B cell (primary cell): ENCODE results near the gene TMEM19. TPM values are rescaled to one million over a fixed set of nuclear protein-coding genes. Genes with fewer than 3 reads are reported as not detected.

Source experiments
- ATAC-seq: fragments of 200-7000 bp; cut with Tn5 transposase; one replicate; pipeline ENCODE4 v1.10.0; 2021; ENCODE audit warnings: low read depth, mild to moderate bottlenecking, moderate number of reproducible peaks, moderate library complexity
- CTCF ChIA-PET: fragments of 350-600 bp; sonication (Branson Sonifier 250); formaldehyde crosslinking; loops from one replicate; lab custom pipeline; 2021; ENCODE audit warnings: antibody characterized with exemption, inconsistent platforms; lab: Charles Lee
- POLR2A ChIA-PET: fragments of 350-600 bp; sonication (Branson Sonifier 250); formaldehyde crosslinking; loops from one replicate; lab custom pipeline; 2021; ENCODE audit warnings: antibody characterized with exemption; lab: Charles Lee
- DNase-seq: peaks from one replicate; pipeline ENCODE4 v3.0.0; 2013
- H2AFZ ChIP-seq: 2 replicates; pipeline ENCODE4 v1.6.1; 2012; ENCODE audit warnings: mild to moderate bottlenecking, low read depth, low read length; ENCODE audit not compliant: insufficient read depth, poor library complexity, severe bottlenecking
- H3K27ac ChIP-seq, 2 donors: 1 replicate in 1 of 2; 2 replicates in 1 of 2; pipeline ENCODE4 v1.5.1; 2012 to 2013; ENCODE audit warnings: low read length in 2 of 2, mild to moderate bottlenecking in 2 of 2, moderate library complexity in 1 of 2
- H3K27me3 ChIP-seq, 4 experiments: fragments of 200-600 bp in 1 of 4; sonication (generic) in 1 of 4; replicated peaks in 1 of 4; 1 replicate in 2 of 4; 2 replicates in 2 of 4; pipeline versions ENCODE4 v1.6.1 to v1.7.0; 2013 to 2016; ENCODE audit warnings: low read length in 3 of 4, mild to moderate bottlenecking in 2 of 4, mixed read lengths in 1 of 4, moderate library complexity in 1 of 4; ENCODE audit not compliant: insufficient read depth in 4 of 4, control insufficient read depth in 3 of 4; ENCODE audit errors: control extremely low read depth in 1 of 4
- H3K36me3 ChIP-seq, 2 experiments: replicated peaks in 1 of 2; 1 replicate in 1 of 2; 2 replicates in 1 of 2; pipeline versions ENCODE4 v1.6.1 to v1.7.1; 2013; ENCODE audit warnings: low read length in 1 of 2; ENCODE audit not compliant: insufficient read depth in 2 of 2, control insufficient read depth in 1 of 2; ENCODE audit errors: control extremely low read depth in 1 of 2, extremely low read depth in 1 of 2
- H3K4me1 ChIP-seq, 2 donors: fragments of 200-600 bp in 1 of 2; sonication (generic) in 1 of 2; 1 replicate in 1 of 2; 2 replicates in 1 of 2; pipeline versions ENCODE4 v1.5.1 to v1.6.1; 2013 to 2017; ENCODE audit warnings: low read length in 2 of 2; ENCODE audit not compliant: control insufficient read depth in 2 of 2, insufficient read depth in 2 of 2
- H3K4me2 ChIP-seq: replicated peaks from 2 replicates; pipeline ENCODE3; 2012; ENCODE audit warnings: mild to moderate bottlenecking, low read depth, low read length; ENCODE audit not compliant: poor library complexity, severe bottlenecking
- H3K4me3 ChIP-seq, 5 experiments: fragments of 200-600 bp in 1 of 5; sonication (generic) in 1 of 5; 1 replicate in 3 of 5; 2 replicates in 2 of 5; pipeline versions ENCODE4 v1.5.1 to v1.7.0; 2011 to 2016; ENCODE audit warnings: low read length in 4 of 5, mild to moderate bottlenecking in 4 of 5, low read depth in 2 of 5, control low read depth in 1 of 5, moderate library complexity in 1 of 5; ENCODE audit not compliant: insufficient read depth in 1 of 5; ENCODE audit errors: control extremely low read depth in 1 of 5, extremely low read depth in 1 of 5
- H3K79me2 ChIP-seq: fragments of 200-600 bp; sonication (generic); one replicate; pipeline ENCODE4 v1.6.0; 2016; ENCODE audit warnings: low read length; ENCODE audit not compliant: control insufficient read depth, insufficient read depth
- H3K9ac ChIP-seq: fragments of 200-600 bp; sonication (generic); 2 replicates; pipeline ENCODE4 v1.6.1; 2017; ENCODE audit warnings: mild to moderate bottlenecking, low read length, moderate library complexity
- H3K9me3 ChIP-seq, 3 donors: one replicate each; pipeline versions ENCODE4 v1.6.1 to v1.7.1; 2013; ENCODE audit warnings: low read length in 2 of 3; ENCODE audit not compliant: control insufficient read depth in 2 of 3, insufficient read depth in 1 of 3; ENCODE audit errors: control extremely low read depth in 1 of 3
- H4K20me1 ChIP-seq: 2 replicates; pipeline ENCODE4 v1.6.0; 2012; ENCODE audit warnings: mild to moderate bottlenecking, low read length; ENCODE audit not compliant: insufficient read depth, control insufficient read depth, poor library complexity, severe bottlenecking
- H3K27ac Mint-ChIP-seq: one replicate; pipeline ENCODE4 v1.8.0; 2021; ENCODE audit warnings: mixed read lengths
- H3K27me3 Mint-ChIP-seq: one replicate; pipeline ENCODE4 v1.8.0; 2021; ENCODE audit warnings: mixed read lengths
- H3K4me1 Mint-ChIP-seq: one replicate; pipeline ENCODE4 v1.8.0; 2021; ENCODE audit warnings: mixed read lengths
- H3K4me3 Mint-ChIP-seq: one replicate; pipeline ENCODE4 v1.8.0; 2021; ENCODE audit warnings: mixed read lengths
- H3K9me3 Mint-ChIP-seq: one replicate; pipeline ENCODE4 v1.8.0; 2022; ENCODE audit warnings: mixed read lengths; ENCODE audit not compliant: insufficient read depth
- EZH2 ChIP-seq: IDR thresholded peaks from 2 replicates; pipeline ENCODE4 v1.6.1; 2012; ENCODE audit warnings: borderline replicate concordance, low read depth, mild to moderate bottlenecking, moderate library complexity, low read length; ENCODE audit not compliant: insufficient read depth, poor library complexity, severe bottlenecking
- WGBS: methylation state at CpG from one replicate; pipeline ENCODE4 v1.1.5; 2013; ENCODE audit warnings: missing lambda C conversion rate; ENCODE audit not compliant: insufficient coverage; 5-methylcytosine and 5-hydroxymethylcytosine counted together
- intact Hi-C: fragments of 100-400 bp; cut with micrococcal nuclease; formaldehyde crosslinking; loops from one replicate; pipeline ENCODE4 v1.10.0; 2022
- polyA plus RNA-seq: library from polyadenylated mRNA; depleted of rRNA; stranded (reverse); fragments of >200 nt; gene quantifications from 2 replicates; pipeline ENCODE4 v1.2.3, GENCODE V29; 2012
- total RNA-seq, 2 donors: library from RNA; stranded (reverse); fragments of 120-200 nt in 1 of 2; gene quantifications; 1 replicate in 1 of 2; 2 replicates in 1 of 2; pipeline versions ENCODE4 v1.2.3 to v1.2.4, GENCODE V29; 2013 to 2022
- TF ChIP-seq, protein P1 (sequence below): fragments of 200-600 bp; IDR thresholded peaks from one replicate; pipeline ENCODE4 v1.8.0; 2022; ENCODE audit warnings: antibody characterized with exemption, mild to moderate bottlenecking

The TMEM19 gene
- total and polyA plus RNA-seq, 2 donors (not counting 1 experiment from before 2014, with no cell fraction given): 39.4 to 53.6 TPM

DNA sequence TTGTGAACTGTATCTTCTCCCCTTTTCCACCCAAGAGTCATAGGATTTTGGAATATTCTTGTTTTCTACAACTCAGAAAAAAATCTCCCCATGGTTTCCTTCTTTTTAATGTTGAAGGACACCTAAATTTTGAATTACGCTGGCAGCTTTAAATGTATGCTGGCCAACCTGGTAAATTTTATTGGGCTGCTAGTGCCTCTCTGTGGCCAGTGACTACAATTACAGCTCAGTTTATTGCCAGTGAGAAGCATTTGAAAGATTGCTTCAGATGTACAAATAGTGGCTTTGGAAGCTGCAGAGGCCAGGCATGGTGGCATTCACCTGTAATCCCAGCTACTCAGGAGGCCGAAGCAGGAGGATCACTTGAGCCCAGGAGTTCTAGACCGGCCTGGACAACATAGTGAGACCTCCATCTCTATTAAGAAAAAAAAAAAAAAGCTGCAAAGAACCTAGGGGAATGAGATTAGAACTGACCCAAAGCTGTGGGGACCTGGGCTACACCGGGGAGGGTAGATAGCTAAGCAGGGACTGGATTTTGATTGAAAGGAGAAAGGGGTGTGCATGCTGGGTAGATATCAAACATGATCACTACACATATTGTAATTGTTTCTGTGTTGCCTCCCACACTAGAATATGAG lies 61.2 kb downstream of the TMEM19 start:
- Histone ChIP-seq H4K20me1 (no peaks in the 10 kb centered on the region), H3K79me2 (no peaks in the 10 kb centered on the region), H3K27me3 (no peaks in the 10 kb centered on the region), H3K9ac (no peak overlapping the region), H3K36me3 (no peaks in the 10 kb centered on the region), H3K4me3 (no peak overlapping the region), H3K4me1 (no peaks in the 10 kb centered on the region), H2AFZ (no peak overlapping the region), H3K9me3 (no peaks in the 10 kb centered on the region), H3K27ac (no peak overlapping the region), H3K4me2 (no peak overlapping the region)
- CTCF ChIA-PET: interaction anchor here (0.5 to 9.4 kb wide), 52 partner anchors 9 to 1867 kb away, joined by 3 to 116 read pairs (median 5); partner anchors contain the start of genes THAP2, TMEM19 and ZFC3H1
- no peaks in the 10 kb centered on the region for H3K9me3 Mint-ChIP-seq
- H3K27me3 Mint-ChIP-seq: peaks cover 17% of the 10 kb centered on the region
- WGBS: 33% methylated on average over 1 of the region's 4 CpGs
- TF ChIP-seq, protein P1, sequence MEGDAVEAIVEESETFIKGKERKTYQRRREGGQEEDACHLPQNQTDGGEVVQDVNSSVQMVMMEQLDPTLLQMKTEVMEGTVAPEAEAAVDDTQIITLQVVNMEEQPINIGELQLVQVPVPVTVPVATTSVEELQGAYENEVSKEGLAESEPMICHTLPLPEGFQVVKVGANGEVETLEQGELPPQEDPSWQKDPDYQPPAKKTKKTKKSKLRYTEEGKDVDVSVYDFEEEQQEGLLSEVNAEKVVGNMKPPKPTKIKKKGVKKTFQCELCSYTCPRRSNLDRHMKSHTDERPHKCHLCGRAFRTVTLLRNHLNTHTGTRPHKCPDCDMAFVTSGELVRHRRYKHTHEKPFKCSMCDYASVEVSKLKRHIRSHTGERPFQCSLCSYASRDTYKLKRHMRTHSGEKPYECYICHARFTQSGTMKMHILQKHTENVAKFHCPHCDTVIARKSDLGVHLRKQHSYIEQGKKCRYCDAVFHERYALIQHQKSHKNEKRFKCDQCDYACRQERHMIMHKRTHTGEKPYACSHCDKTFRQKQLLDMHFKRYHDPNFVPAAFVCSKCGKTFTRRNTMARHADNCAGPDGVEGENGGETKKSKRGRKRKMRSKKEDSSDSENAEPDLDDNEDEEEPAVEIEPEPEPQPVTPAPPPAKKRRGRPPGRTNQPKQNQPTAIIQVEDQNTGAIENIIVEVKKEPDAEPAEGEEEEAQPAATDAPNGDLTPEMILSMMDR: peak; percentile 86
- no peak for TF ChIP-seq EZH2
- peak; percentile 96 for ATAC-seq
- intact Hi-C loops: loop anchor here (1.0 to 10.0 kb wide), 6 partner anchors 52 to 532 kb away; partner anchors contain the start of gene THAP2
- POLR2A ChIA-PET: interaction anchor here (0.7 to 1.7 kb wide), 5 partner anchors 9 to 104 kb away, joined by 3 to 12 read pairs (median 3); partner anchors contain the start of genes THAP2, TMEM19 and ZFC3H1
- H3K27ac Mint-ChIP-seq: no peak overlapping the region
- DNase-seq: peak; percentile 76
- H3K4me3 Mint-ChIP-seq: no peak overlapping the region
- peaks cover 1% of the 10 kb centered on the region for H3K4me1 Mint-ChIP-seq
